Stimulated activated CD4-positive, alpha-beta T cell treated with anti-CD3 and anti-CD28 coated beads, Interleukin-15, amount 100 ng/mL, for 48 hours (primary cell): ENCODE data around the gene FMN1.

Experiments
- DNase-seq, 2 donors: peaks; one replicate each; pipeline ENCODE4 v3.0.0-alpha.2; 2020; ENCODE audit warnings: low read depth in 2 of 2

FMN1 gene

DNA sequence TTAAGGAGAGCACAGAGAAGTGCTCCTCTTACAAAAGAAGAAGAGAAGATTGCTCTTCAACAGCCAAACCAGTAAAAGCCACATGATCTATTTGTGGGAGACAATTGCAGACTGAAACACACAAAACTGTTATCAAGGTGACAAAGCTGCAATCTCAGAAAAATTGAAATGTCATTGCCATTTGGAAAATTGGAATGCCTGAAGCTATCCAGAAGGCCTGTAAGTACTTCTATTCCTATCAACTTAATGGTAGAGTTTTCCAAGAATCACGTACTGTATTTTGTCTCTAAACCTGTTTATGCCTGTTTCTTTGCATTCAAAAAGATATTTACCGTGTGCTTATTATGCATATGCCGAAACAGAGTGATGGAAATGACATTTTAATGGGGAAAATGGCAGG is 272.0 kb downstream of the FMN1 start:
- DNase-seq: no peak

DNA sequence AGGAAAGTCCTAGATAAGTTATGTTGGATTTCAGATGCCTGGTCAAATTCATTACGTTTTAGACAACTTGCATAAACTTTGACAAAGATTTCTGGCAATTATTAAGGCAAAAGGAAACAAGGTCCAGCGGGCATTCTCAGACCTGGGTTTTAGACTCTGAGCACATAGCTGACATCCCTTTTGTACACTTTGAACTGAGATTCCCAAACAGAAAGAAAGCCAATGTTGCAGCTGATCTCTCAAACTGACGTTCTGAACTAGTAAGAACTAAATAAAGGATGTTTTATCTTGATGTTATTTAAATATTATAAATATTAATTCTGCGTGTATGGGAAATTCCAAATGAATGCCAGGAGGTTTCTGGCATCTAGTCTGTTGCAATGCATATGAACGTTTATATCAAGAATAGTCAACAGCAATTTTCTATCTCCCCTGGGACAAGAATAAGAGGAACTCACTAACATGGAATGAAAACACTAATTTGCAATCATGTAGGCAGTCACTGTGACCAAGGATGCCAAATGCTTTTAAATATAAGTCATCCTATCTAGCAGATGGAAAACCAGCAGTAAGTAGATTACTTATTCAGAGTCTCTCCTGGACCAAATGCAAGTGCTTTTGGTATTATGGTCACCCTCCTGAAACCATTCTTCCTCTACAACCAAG is 274.6 kb downstream of the FMN1 start:
- no peak for DNase-seq

DNA sequence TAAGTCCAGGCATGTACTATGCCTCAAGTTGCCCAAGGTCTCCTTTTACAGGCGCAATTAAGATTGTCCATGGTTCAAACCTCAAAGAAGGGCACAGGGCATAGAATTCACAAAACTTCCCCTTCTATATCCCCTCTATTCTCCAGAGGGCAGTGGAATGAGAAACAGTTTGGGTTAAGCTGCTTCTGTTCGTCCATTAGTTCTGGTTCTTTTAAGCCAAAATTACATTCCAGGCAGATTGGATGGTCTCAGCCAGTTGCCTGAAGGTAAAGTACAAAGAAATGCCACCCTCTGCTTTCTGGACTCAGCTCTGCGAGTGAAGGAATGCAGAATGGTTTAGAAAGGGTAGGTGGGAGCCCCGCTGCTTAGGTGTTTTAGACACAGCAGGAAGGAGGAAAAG is 276.0 kb downstream of the FMN1 start:
- no peak for DNase-seq

DNA sequence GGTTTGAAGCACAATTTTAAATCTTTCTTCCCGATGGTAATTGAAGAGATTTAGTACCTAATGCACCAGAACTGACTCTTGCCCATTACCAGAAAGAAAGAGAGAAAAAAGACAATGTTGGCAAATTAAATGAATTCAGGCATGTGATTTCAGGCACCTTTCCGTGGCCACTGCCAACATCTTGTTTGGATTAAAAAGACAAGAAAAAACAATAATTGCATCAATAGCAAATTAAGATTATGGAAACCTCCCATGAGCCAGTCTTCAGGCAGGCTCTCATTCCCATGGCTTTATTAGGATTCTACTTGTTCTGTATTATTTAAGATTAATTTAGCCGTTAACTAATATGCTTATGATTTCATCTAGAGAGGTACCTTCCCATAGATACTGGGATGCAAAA is 283.7 kb downstream of the FMN1 start:
- DNase-seq: no peak

- DNase-seq: no peak
These were observed 285.1 kb downstream of the FMN1 start for GRCh38 chr15:32909431-32909830.

GRCh38 chr15:32908872-32909271 is 285.6 kb downstream of the FMN1 start:
- no peak for DNase-seq

DNA sequence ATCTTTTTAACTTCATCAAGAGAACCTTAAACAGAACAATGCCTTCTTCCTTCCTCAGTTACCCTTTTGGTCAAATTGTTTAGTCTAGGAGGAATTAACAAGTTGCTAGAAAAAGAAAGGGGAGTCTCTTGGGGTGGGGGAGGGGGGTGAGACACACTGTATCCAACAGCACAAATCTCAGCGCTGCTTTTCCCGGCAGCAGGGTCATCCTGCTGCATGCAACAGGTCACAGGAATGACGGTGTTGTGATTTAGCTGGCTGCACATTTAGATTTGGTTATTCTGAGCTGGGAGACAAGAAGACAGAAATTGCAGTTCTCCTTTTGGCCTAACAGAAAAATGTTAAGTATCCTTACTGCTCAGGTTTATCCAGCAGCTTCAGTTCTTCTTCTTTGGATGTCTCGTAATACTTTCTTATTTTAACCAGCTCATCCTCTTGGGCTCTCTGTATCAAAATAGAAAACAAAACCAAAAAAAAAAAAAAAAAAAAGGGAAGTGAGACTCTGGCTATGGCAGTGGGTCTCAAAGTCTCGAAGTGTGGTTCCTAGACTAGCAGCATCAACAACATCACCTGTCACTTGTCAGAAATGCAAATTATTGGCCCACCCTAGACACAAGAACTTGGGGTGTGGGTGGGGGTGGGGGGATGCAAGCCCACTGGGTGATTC is 286.2 kb downstream of the FMN1 start:
- DNase-seq: no peak

DNA sequence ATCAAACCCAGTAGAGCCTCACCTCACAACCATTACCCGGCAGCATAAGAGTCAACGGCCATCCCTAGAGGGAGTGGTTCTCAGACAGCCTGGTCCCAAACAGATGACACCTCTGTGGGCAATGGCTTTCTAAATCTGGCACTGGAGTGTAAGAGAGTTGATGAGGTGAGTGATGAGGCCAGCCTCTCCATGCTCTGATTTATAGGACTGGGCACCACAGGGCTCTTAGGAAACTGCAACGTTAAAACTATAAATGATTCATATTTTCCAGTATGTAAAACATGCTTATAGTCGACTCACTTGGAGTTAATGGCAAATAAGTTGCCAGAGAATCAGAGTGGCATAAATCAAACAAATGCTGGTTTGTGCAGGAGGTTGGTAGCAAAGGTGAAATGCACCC is 289.0 kb downstream of the FMN1 start:
- DNase-seq: no peak

DNA sequence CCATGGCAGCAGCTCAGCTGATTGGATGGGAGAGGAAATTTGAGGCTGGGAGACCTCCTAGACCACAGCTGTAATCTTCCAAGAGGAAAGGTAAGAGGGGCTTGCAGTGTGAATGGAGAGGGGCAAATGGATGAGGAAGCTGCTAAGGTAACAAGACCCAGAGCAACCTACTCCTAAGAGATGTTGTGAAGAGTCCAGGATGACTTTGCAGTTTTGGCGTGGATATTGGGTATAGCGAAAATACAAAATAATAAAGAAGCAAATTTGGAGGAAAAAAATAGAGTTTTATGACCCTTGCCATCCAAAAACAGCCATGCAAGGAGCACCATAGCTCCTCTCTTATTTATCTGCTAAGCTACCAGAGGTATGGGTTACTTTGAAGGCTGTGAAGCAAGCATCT is 290.1 kb downstream of the FMN1 start:
- DNase-seq: no peak

- no peak for DNase-seq
These were observed 290.8 kb downstream of the FMN1 start for GRCh38 chr15:32903591-32904290.

DNA sequence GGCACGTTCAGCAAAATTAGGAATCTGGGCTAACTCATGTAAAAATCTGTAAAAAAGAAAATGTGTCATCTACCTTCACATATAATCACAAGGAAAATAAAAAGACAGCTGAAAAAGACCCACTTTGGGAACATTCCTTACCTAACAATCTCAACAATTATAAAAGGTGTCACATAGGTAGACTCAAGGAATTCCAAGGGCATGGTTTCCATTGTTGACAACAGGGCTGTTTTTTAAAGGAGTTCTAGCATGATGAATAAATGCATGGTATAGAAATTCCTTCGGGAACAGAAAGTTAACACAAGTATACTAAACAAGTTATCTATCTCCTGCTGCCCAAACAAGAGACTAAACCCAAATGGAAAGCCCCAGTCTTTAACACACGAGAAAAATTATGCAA is 292.5 kb downstream of the FMN1 start:
- no peak for DNase-seq

DNA sequence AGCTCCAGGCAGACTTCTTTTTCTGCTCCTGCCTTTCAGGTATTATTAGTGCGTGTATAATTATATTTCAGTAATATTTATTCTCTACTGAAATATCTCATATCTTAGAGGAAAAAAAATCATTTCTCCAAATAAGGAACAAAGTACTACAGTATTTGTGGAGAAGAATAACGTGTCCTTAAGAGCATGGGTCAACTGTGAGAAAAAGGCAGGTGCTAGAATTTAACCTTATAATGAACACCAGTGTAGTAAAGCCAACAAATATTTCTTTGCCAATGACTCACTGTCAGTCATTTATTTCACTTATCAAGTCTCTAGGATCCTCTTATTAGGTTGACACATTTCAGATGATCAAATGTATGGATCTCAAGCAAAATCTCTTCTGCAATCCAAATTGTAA is 293.3 kb downstream of the FMN1 start:
- no peak for DNase-seq

GRCh38 chr15:32899126-32899596 is 295.4 kb downstream of the FMN1 start:
- DNase-seq: no peak

- no peak for DNase-seq
These were observed 296.1 kb downstream of the FMN1 start for GRCh38 chr15:32898414-32898813.

DNA sequence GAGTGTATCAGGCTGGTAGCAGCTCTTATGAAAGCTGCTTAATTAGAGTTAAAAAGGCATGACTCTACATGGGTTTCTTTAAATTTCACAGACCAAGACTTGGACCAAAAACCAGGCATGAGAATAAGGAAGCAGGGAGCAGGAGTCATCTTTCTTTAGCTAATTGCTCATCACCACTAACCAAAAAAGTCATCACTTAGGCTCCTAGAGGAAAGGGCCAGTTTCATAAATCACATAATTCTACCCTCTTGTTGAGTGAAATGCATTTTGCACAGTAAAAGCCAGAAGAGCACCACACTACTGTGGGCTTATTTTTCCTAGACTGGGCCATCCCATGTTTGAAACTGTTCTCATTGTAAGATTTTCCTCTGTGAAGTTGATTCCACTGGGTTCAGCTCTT is 301.1 kb downstream of the FMN1 start:
- no peak for DNase-seq

DNA sequence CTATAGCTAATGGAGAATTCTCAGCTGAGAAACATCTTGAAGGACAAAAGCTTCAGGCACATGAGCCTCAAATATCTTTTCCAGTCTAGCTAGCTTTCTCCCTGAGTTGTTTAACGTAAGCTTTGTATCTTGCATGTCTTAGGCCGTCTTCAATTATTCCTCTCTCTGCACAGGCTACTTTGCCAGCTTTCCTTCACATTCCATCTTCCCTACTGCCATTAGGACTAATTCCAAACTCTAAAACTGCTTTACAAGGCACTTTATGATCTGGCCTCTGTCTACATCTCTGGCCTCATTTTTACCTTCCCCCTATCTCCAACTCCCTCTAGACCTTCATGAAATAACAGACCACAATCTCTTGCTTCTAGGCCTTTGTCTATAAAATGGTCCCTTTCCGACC is 305.3 kb downstream of the FMN1 start:
- DNase-seq: no peak

DNA sequence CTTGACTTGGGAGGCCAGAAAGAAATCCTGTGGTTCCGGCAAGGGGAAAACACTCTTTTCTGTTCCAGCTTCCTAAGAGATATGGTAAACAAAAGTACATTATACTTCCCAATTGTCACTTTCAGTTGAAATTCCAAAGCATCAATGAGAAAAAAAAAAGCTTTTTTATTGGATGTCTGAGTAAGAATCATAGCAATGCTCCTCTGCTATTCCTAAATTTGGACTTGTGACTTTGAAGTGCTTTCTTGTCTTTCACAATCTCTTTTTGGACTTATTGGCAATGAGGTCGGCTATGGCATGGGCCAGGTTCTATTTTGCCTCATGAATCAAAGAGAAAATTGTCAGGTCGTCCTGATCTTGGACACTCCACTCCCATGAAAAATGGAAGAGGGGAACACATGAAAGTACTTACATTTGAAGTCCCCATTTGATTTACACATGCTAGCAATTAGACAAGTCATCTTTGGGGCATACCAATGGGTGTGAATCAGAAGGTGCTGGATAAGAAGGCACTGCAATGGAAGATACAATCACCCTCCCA is 306.2 kb downstream of the FMN1 start:
- no peak for DNase-seq

GRCh38 chr15:32887090-32887489 is 307.4 kb downstream of the FMN1 start:
- DNase-seq: no peak

DNA sequence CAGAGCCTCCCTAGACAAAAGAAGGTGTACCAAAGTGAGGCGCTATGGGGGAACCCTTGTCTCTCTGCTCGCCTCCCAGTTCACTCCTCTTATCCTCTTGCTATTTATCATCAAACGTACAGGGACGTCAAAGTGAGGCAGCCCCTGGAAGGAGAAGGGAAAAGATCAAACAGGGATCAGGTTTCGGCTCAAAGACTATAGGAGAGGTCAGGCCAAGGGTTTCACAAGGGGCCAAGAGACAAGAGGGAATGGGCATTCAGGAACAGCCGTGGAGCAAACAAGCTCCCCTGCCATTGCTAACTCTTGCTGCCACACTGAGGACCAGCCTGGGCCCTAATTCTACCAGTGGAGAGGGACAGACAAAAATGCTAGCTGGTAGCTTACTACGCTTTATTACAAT is 308.1 kb downstream of the FMN1 start:
- DNase-seq: no peak

DNA sequence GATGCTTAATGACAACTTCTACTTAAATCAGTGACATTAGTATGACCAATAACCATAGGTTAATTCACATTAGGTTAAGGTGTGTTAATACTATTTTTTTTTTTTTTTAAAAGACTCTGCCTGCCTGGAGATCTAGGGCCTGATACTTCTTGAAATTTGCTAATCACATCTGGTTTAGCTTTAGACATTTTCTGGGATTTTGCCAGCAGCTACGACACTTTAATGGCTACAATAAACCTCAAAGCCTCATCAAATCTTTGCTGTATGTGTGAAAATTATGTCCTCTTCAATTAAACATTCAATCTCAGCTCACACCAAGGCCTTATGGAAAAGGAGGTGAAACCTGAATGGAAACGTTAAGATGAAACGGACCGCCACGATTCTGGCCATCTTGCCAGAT is 308.8 kb downstream of the FMN1 start:
- no peak for DNase-seq

GRCh38 chr15:32884146-32884545 is 310.4 kb downstream of the FMN1 start:
- no peak for DNase-seq

DNA sequence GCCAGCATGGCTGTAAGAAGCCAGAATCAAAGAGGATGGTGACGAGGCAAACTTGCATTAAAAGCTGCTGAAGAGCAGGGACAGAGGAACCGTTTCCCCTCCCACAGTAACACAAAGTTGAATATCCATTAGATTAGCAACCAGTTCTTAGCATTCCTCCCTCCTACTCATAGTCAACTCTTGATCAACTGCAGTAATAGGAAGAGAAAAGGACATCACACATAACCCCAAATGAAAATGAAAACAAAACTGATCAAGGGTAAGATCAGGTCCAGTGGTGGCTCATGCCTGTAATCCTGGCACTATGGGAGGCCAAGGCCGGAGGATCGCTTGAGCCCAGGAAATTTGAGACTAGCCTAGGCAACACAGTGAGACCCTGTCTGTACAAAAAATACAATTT is 311.6 kb downstream of the FMN1 start:
- no peak for DNase-seq

DNA sequence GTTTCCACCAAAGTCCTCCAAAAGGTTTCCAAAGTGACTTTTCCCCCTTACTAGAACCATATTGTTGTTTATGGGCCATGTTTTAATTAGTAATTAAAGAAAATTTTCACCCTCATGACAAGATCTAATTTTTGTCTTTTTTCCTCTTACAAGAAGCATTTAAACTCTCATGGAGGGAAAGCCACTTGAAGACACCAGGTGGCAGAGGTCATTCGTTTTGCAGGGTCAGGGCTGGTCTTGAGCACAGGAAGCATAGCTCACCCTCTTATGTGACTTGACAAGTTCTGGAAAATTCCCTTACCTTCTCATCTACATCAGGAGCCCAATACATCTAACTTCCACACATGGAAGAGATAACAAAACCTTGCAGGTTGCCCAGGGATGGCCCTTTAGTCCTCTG is 313.0 kb downstream of the FMN1 start:
- no peak for DNase-seq
